GM21576 (cell line): ENCODE data around the gene LRIG3.
"Not testable (repeated sequence)": the region's sequence is repeated elsewhere in the genome, so short reads cannot be mapped to it uniquely, and the experiment has no call there.

ENCODE experiments used
- ATAC-seq: cut with Tn5 transposase; IDR thresholded peaks from one replicate; pipeline ENCODE4 v1.9.1; 2021; ENCODE audit warnings: mild to moderate bottlenecking, moderate library complexity; ENCODE audit not compliant: unreplicated experiment

Gene LRIG3, protein sequence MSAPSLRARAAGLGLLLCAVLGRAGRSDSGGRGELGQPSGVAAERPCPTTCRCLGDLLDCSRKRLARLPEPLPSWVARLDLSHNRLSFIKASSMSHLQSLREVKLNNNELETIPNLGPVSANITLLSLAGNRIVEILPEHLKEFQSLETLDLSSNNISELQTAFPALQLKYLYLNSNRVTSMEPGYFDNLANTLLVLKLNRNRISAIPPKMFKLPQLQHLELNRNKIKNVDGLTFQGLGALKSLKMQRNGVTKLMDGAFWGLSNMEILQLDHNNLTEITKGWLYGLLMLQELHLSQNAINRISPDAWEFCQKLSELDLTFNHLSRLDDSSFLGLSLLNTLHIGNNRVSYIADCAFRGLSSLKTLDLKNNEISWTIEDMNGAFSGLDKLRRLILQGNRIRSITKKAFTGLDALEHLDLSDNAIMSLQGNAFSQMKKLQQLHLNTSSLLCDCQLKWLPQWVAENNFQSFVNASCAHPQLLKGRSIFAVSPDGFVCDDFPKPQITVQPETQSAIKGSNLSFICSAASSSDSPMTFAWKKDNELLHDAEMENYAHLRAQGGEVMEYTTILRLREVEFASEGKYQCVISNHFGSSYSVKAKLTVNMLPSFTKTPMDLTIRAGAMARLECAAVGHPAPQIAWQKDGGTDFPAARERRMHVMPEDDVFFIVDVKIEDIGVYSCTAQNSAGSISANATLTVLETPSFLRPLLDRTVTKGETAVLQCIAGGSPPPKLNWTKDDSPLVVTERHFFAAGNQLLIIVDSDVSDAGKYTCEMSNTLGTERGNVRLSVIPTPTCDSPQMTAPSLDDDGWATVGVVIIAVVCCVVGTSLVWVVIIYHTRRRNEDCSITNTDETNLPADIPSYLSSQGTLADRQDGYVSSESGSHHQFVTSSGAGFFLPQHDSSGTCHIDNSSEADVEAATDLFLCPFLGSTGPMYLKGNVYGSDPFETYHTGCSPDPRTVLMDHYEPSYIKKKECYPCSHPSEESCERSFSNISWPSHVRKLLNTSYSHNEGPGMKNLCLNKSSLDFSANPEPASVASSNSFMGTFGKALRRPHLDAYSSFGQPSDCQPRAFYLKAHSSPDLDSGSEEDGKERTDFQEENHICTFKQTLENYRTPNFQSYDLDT

DNA sequence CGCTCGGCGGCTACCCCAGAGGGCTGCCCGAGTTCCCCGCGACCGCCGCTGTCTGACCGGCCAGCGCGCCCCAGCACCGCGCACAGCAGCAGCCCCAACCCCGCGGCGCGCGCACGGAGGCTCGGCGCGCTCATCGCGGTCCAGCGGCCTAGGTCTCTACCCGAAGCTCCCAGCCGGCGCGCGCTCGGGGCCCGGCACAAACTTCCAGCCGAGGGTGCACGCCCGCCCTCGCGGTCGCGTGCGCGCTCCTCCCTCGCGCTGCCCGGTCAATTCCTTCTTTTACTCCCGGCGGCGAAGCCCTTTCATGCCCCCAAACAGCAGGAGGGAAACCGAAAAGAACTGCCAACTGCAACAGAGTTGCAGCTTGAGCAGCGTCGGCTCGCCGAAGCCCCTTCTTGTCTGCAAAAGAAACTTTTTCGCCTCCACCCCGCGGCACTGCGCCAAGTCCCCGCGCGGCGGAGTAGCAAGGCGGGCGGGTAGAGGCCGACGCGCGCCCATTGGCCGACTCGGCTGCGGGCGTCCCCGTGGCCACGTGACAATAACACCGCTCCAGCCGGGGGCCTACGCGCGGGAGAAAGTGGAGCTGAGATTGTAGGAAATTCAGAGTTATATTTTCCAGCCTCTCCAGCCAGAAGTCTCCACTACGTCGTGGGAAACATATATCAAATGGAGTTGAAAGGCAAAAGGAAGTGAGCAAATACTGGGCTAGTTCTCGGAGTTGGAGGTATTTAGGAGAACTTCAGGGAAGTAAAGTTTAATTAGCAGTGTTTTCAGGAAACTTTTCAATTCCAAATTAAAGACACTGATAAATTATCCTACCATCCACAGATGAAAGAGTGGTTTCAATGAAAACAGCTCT lies at the start of gene LRIG3:
Gene LRIG3, minus strand, starts transcription at position 403 of the 859 bp plus-strand sequence. Its CDS starts 269 bp downstream, at position 134.
- peak; percentile 82 for ATAC-seq

DNA sequence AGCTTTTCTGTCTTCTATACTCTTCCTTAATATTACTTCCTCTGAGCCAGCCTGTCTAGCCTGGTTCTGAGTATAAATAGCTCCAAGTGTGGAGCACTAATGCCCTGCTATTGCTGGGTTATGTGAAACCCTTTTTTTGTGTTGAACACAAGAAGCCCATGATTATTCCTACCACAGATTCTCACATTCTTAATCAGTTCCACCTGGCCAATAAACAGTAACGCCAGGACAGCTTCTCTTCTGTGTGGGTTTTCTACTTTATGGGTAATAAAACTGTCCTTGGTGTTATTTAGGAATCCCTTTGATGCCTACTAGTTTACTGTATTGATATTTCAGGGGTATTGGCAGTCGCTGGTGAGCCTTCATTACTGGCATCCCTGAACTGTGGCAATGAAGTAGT lies 48.9 kb upstream of the LRIG3 start:
- no peak for ATAC-seq

DNA sequence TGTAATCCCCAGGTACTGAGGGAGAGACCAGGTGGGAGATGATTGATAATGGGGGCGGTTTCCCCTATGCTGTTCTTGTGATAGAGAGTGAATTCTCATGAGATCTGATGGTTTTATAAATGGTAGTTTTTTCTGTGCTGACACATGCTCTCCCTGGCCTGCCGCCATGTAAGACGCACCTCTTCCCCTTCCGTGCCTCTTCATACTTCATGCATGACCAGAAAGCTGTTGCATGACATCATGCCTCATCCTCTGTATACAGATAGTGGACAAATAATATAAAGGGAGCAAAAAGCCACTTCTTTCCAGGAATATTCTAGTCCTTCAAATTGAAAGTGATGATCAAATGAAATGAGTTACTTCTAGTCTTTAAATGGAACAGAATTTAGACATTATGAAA lies 47.3 kb upstream of the LRIG3 start:
- no peak for ATAC-seq

DNA sequence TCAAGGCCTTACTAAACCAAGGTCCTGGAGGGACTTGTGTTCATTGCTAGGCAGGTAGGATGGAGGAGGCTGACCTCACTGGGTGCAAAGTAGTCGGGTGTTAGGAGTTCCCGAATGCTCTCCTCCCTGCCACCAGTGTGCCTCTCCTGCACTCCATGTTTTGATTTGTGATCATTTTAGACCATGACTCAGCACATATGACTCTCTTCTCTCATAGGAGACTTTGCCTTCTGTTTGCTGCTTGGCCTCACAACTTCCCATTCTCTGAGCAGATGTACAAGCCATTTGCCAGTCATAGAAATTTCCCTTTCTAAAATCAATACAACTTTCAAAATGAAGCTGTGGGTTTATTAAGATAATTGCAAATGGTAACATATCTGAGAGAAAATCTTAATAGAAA lies 46.6 kb upstream of the LRIG3 start:
- ATAC-seq = no peak

DNA sequence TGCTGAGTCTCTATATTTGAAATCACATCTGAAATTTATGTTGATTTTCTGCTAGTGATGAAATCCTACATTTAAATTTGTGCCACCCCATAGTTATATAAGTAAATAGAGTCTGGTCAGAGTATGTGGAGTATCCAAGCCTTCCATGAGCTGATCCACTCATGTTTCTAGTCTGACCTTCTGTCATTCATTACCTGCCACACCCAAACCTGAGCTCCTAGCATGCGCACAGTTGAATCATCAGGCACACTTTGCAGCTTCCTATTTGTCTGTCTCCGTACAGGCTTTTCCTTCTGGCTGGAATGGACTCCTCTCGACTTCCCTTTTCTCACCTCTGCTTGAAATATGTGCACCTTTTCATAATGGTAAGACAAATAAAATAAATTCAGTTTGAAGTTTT lies 45.3 kb upstream of the LRIG3 start:
- no peak for ATAC-seq

DNA sequence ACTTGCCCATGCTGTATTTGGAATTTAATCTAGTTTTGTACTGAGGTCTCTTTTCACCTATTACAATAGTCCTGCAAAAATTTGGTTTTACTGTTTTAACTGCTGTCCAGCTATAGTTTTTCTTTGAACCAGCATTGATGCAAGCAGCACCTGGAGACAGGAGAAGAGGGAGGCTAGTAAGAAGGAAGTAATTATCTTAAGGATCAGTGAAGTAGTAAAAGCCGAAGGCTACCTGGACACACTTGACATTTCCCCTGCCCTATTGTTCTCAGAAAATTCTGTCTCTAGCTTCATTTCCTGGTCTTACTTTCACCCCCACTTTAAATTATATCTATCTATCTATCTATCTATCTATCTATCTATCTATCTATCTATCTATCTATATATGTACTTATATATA lies 43.5 kb upstream of the LRIG3 start:
- ATAC-seq = no peak

DNA sequence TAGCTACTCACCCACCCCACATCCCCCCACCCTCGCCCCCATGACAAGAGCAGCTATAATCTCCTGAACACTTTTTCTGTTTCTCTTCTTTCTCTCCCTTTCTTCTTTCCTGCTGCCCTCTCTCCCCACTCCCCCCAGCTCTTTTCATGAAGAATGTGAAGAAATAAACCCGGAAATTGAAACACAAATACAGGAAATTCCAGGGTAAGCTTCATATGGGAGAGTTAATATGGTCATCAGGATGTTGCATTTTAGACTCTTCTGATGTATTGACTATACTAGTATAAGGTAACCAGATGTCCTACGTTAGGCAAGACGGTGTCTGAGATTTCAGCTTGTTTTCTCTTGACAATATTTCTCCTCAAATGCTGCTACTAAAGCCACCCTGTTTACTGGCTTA lies 41.6 kb upstream of the LRIG3 start:
- ATAC-seq = no peak

DNA sequence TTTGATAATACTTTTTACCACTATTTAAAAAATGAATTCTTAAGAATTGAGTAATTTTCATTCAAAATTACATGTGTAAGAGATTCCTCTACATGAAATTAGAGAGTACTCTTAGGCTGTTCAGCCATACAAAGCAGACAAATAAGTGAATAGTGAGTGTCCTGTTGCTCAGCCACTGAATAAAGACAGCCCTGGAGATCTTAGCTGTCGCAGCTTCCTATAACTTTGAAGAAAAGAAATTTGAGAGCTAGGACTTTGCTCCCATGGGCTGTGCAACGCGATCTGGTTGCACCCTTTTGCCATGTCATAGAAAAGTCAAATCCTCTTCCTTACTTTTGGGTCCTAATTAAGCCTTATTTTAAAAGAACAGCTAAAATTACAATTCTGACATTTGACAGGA lies 40.9 kb upstream of the LRIG3 start:
- ATAC-seq = no peak

DNA sequence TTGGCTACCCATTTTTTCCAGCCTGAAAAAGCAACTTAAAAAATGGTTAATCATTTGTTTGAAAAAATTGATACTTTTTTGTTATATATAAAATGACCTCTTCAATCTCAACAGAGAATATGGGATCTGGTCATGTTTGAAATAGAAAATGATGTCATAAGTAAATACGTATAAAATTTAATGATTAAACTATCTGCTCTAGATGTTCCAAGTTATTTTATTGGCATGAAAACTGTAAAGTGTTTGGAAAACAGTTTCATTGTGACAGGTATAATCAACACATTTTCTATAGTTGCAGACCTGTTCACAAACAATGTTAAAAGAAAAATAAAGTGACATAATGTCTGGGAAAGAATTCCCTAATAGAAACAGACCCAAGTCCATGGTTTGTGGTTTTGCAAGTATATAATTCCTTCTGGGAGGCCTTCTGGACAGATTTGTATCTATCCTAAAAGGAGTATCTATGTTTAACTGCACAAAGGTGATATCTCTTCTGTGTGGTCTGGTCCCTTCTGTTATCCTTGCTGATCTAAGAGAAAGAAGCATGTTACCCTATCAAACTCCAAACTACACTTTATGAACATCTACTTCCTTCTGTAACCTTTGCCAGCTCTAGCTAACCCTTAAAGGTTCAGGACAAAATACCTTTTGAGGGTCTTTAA lies 39.5 kb upstream of the LRIG3 start:
- no peak for ATAC-seq

DNA sequence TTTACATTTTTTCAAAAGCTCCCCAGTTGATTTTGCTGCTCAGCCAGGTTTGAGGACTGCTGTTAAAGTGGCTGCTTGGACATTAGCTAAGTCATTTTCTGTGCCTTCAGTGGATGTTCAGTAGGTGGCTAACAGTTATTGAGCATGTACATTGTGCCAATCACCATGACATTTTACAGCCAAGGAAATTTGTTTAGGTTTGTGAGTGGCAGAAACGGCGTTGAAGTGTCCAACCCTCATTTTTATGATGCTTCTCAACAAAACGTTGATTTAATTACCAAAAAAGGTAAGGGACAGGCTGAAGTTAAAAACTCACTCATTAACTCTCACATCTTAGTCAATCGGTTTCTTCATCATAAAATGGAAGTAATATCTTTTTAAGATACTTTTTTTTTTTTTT lies 37.0 kb upstream of the LRIG3 start:
- ATAC-seq = no peak

DNA sequence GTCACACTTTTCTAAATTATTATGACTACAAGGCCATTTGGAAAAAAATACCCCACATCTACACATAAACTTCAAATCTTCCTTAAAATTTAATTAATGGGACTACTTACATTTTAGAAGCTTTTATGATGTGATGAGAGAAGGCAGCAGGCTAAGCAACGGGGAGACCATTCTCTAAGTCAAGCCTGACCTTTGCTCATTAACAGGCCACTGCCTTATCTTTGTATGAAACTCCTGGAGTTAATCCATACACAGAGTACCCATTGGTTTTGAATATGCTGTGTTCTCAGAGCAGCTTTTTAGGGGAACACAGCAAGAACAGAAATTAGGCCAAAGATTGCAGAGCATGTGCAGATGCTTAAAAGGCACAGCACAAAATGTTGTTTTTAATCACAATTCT lies 35.5 kb upstream of the LRIG3 start:
- ATAC-seq = no peak

DNA sequence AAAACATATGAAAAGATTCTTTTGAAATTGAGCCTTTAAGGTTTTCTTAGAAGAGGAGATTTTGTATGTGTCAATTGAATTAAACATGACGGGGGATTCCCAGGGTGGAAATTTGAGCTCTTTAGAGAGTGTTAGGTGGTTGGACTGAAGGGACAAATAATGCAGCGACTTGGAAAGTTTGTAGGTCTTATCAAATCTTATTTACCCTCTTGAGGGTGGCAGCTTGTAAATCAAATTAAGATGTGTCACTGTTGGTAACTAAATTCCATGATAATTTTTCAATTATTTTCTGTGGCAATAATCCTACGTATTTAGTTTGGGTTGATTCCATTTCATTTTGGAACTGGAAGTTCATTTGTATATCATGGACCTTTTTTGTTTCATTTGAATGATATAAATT lies 33.7 kb upstream of the LRIG3 start:
- no peak for ATAC-seq

DNA sequence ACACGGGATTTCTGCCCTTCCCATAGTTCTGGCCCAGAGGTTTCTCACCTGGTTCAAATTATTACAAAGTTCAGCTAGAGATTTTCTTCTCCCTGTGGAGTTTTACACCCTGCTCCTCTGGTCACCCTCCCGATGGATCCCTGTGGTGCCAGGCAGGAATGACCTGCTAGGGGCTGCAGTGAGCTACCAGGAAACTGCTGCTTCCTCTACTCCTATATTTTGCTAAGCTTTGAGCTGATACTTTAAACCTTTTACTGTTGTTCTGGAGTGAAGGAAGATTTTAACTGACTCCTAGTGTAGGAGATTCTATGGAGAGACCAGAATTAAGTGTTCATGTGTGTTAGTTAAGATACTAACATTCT lies 30.4 kb upstream of the LRIG3 start:
- ATAC-seq = no peak

DNA sequence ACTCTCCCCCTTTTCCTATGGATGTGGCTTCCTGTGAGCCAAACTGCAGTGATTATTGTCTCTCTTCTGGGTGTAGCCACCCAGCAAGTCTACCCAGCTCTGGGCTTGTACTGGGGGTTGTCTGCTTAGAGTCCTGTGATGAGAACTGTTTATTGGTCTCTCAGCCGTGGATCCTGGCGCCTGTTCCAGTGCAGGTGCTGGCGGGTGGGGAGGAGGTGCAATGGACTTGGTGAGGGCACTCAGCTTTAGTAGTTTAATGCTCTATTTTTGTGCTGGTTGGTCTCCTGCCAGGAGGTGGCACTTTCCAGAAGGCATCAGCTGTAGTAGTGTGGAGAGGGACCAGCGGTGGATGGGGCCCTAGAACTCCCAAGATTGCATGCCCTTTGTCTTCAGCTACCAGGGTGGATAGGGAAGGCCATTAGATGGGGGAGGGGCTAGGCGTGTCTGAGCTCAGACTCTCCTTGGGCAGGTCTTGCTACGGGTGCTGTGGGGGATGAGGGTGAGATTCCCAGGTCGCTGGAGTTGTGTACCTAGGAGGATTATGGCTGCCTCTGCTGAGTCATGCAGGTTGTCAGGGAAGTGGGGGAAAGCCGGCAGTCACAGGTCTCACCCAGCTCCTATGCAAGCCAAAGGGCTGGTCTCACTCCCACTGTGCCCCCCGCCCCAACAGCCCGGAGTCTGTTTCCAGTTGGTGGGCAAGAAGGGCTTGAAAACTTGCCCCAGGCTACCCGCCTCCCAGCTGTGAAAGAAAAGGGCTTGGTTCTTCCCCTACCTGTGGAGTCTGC lies 29.8 kb upstream of the LRIG3 start:
- ATAC-seq = not testable (repeated sequence)

DNA sequence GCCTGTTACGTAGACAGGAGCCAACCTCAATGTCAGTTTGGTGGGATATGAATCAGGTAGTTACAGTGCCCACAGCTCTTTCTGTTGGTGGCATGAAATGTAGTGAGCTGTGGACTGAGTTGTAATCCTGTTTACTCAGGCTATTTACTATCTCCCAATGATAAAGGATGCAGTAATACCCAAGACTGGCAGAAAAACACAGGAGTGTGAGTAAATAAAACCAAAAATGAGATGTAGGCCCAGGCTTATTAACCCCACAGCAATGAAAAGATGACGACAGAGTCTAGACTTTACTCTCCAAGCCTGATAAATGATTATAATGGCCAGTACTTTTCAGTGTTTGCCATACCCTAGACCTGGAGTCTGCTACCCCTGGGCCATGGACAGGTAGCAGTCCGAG lies 22.8 kb upstream of the LRIG3 start:
- ATAC-seq = no peak

DNA sequence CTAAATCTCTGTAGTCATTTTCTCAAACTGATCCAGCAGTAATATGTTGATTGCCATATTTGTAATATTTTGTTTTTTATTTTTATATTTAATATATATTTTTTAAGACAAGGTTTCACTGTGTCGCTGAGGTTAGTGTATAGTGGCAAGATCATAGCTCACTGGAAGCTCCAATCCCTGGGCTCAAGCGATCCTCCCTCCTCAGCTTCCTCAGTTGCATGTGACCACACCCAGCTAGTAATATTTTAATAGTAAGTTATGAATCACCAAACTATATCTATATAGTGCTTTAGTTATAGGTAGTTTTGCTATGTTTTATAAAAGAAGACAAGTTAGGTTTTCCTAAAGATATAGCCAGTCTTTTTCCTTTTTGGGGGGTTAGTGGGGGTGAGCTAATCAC lies 22.0 kb upstream of the LRIG3 start:
- ATAC-seq = no peak

DNA sequence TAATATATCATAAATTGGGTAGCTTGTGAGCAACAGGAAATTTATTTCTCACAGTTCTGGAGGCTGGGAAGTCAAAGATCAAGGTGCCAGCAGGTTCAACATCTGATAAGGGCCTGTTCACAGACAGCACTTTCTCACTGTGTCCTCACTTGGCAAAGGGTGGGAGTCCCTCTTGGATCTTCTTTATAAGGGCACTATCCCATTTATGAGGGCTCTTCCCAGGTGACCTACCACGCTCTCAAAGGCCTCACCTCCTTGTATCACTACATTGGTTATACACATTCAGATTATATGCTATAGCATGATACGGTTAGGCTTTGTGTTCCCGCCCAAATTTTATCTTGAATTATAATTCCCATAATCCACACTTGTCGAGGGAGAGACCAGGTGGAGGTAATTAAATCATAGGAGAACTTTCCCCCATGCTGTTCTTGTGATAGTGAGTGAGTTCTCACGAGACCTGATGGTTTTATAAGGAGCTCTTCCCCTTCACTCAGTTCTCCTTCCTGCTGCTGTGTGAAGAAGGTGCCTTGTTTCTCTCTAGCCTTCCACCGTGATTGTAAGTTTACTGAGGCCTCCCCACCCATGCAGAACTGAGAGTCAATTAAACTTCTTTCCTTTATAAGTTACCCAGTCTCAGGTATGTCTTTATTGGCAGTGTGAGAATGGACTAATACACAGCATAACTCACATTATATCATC lies 19.2 kb upstream of the LRIG3 start:
- no peak for ATAC-seq

DNA sequence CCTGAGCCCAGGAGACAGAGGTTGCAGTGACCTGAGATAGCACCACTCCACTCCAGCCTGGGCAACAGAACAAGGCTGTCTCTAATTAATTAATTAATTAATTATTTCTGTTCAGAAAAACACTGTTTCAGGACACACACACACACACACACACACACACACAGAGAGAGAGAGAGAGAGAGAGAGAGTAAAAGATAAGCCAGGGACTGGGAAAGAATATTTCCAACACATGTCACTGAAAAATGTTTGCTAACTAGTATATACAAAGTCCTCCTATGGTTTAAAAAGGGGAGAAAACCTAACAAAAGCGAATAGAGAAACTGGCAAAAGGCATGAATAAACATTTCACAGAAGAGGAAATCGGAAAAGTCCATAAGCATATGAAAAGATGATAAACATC lies 18.1 kb upstream of the LRIG3 start:
- no peak for ATAC-seq

DNA sequence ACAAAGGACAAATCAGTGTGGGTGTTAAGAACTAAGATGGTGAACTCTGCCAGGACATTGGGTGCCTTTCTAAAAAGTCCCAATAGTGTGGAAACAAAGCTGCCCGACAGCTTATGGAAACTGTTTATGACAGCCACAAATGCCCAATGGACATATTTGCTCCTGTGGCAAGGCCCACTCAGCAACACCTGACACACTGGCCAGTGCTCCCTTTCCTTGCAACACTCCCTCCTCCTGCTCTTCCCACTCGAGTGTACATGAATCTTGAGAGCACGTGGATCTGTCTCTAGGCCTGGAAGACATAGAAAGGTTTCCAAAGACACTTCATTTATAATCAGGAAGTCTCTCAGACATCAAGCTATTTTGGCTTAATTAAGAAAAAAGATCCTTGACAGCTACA lies 14.2 kb upstream of the LRIG3 start:
- no peak for ATAC-seq
